ENCODE data around the gene AGAP1.

The AGAP1 gene

DNA sequence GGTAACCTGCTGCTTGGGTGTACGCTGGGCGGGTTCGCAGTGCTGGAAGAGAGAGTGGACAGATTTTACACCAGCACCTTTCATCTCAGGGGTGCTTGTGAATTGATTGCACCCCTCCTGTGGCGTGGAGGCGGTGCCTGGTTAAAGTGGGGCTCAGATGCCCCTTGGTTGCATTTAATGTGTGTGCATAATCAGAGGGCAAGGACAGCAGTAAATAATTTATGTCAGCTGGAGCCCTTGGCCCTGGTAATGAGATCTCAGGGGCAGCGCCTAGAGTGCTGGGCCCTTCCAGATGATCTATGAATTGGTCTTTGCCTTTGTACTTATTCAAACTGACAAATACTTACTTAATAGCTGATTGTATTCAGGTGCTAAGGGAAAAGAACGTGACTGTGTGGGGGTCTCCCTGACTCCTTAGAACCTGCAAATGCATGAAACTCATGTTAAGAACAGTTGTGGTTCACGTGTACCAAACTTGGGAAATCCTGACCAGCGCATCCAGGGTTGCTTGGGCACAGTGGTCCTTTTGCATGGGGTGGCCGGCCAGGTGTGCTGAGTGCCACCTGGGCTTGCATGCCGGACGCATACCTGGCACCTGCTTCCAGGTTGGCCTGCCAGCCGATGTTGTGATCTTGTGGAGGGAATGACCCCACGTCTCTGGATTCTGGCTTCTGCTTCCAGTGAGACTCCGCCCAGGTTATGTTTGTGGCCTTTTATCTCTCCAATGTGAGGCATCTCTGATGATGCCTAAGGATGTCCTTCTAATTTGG lies 118.5 kb downstream of the AGAP1 start:
- DNase-seq: peak; percentile 71

DNA sequence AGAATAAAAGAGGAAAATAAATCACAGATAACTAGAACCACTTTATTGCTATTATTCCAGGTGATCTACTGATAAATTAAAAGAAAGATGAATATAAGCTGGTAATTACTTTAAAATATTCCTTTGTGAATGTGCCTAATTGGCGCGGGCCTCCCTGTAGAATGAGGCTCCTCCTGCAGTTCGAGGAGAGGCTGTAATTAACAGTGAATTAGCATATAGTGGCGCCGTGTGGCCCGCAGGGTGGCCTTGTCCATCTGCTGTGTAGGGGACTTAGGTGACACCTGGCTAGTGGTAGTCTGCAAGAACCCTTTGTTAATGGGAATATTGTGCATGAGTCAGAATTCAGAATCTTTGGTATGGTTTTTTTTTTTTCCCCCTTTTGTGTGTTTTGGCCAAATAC lies 119.8 kb downstream of the AGAP1 start:
- DNase-seq: no peak

GRCh38 chr2:235614176-235614860 lies 120.5 kb downstream of the AGAP1 start:
- DNase-seq: peak; percentile 36

- peak; percentile 63 for DNase-seq
These were observed 121.3 kb downstream of the AGAP1 start for GRCh38 chr2:235614900-235615712.

DNA sequence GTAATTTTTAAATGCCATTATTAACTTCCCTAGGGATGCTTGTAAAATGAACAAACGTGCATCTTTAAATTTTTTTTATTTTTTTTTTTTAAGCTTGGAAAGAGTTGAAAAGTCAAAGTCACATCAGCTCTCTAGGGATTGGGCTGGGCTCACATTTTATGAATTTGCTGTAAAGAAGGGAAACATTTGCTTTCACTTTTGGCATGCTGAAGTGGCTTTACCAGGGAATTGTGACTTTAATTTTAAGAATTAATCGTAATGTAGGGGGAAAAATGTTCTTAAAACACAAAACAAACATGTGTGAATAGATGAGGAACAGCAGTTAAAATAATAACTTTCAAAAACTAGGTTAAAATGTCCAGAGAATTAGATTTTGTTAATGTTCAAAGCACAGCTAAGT lies 123.0 kb downstream of the AGAP1 start:
- peak; percentile 52 for DNase-seq

- DNase-seq: no peak
These were observed 124.2 kb downstream of the AGAP1 start for GRCh38 chr2:235618039-235618438.

- DNase-seq: no peak
These were observed 125.7 kb downstream of the AGAP1 start for GRCh38 chr2:235619544-235619943.

DNA sequence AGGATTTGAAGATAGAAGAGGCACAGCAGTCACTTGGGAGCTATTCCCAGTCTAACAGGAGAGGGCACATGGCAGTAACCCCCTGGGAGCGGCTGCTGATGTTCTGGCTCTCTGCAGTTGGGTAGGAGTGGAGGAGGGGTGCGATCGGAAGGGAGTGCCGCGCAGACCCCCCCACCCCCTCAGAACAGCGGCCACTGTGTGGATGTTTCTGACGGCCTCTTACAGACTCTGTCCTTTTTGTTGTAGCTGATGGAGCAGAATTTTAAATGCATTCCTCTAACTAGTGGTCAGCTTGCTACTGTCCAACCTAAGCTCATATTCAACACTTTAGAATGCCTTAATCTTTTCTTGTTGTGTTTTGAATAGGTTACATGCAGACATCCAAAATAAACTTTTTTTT lies 127.9 kb downstream of the AGAP1 start:
- DNase-seq: no peak

GRCh38 chr2:235623111-235623510 lies 129.3 kb downstream of the AGAP1 start:
- DNase-seq: no peak

DNA sequence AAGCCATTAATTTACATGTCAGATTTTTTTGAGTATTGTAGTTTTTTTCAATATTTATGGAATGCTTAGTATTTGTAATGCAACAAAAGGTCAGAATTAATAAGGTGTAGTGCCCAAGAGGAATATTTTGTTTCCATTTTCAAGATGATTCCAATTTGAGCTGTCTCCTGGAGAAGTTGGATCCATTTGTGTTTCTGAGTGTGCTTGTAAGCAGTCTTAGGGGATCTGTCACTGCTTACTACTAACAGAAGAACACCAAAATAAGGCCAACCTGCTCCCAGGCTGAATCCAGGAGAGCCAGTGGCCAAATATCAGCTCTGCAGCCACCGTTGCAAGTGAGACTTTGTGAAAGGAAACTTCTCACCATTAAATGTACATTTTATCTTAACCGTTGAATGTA lies 129.9 kb downstream of the AGAP1 start:
- DNase-seq: no peak

DNA sequence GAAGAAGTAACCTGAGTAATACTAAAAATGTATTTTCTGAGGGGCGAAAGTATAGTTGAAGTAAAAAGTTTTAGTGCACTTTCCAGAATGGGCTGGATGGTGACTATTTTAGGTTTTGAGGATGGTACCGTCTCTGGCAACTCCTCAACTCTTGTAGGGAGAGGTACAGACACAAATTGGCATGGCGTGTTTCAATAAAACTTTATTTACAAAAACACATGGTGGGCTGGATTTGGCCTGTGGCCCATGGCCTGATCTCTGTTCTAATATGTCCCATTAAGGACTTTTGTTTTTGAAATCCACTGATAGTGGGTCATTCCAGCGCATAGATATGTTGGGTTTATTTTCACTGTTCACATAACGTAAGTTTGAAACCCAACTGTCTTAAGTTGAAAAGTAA lies 132.8 kb downstream of the AGAP1 start:
- DNase-seq: no peak

GRCh38 chr2:235627682-235628081 lies 133.8 kb downstream of the AGAP1 start:
- DNase-seq: no peak

DNA sequence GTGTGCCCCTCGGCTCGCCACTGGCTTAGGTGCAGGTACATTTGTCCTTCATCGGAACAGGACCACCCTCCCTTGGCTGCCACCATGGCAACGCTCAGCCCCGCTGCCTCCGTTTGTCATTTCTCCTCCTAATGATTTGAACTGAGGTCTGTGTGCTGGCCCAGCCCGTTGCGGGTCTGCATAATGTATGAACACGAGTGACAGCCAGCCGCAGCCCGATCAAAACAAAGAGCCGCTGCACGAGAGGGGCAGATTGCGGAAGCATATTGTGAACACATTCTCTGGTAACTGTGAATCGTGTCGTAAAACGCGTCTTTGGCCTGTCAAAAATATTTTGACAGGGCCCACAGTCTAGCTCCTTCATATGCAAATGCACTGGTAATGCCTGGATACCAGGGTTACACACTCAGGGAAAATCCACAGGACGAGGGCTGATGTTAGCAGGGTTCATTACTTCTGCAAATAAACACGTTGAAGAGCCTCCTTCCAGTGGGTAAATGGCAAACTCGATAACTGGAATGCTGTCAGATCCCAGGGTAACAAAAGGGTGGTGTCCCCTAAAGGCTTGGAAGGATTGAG lies 137.0 kb downstream of the AGAP1 start:
- DNase-seq: peak; percentile 85

DNA sequence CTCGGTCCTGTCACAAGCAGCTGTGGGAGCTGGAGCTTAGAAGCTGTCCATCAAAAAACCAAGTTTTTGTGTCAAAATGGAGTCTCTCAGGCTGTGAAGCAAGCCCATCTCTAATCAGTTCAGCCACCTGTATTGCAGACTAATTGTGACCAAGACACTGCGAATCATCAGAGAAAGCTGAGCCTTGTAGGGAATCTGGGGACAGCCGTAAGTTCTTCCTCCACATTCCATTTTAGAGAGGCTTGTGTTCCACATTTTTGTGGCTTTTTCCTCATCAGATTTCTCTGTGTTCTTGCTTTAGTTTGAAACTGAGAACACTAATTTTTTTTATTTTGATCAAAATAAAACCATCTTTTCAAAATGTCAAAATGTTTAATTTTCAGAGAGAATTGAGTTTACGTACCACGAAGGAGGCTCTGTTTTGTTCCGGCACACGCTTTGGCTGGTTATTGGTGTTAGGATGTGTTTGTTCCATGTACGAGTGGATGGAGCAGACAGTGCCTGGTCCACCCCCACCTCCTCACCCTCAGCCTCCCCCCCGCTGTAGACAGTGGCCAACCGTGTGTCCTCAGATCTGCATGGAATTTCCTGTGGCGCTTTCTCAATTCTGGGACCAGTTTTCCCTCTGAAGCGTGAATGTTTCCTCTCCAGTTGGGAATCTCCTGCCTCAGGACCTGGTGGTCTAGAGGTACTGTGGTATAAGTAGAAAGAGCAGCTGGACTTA lies 140.8 kb downstream of the AGAP1 start:
- DNase-seq: no peak

DNA sequence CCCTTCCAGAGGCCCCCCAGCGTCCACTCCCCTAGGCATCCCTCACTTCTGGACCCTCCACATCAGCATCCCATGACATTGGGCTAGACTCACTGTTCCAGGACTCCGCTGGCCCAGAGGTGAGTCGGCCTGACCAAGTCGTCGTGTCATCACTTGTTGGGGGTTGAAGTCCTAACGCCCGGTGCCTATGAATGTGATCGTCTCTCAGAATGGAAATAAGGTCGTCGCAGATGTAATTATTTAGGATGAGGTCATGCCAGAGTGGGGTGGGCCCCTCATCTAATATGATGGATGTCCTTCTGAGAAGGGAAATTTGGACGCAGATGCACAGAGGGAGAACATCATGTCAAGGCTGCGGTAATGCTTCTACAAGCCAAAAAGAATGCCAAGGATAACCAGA lies 142.7 kb downstream of the AGAP1 start:
- DNase-seq: no peak

GRCh38 chr2:235637896-235638295 lies 144.1 kb downstream of the AGAP1 start:
- no peak for DNase-seq

DNA sequence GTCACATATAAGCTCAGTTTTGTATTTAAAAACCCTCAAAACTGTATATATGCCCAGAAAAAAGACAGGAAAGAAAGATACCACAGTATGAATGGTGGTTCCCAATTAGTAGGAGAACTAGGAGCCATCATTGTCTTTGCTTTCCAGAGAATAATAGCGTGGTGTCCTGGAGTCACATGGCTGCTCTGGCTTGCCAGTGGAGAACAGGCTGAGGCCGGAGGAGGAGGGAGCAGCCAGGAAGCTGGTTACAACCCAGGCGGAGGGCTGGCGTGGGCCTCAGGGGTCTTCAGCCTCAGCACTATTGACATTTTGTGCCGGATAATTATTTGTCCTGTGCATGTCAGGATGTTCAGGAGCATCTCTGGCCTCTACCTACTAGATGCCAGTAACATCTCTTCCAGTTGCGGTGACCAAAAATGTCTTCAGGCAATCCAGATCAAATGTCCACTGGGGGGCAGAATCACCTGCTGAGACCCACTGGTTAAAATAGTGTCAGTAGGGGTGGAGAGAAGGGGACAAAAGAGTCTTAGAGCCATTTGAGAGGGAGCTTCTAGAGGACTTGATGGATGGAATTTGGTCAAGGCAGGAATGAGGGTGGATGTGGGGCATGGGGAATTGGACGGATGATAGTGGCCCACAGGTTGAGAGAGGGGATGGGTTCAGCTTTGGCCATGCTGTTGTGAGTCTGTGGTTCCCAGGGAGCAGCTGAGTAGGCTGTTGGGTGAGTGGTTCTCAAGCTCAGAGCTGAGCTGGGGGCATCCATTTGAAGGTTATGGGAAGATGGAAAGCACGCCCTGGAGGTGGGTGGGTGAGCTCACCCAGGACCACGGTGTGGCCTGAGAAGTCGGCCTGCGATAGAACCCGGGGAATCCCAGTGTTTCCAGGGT lies 144.9 kb downstream of the AGAP1 start:
- DNase-seq: peak; percentile 23

DNA sequence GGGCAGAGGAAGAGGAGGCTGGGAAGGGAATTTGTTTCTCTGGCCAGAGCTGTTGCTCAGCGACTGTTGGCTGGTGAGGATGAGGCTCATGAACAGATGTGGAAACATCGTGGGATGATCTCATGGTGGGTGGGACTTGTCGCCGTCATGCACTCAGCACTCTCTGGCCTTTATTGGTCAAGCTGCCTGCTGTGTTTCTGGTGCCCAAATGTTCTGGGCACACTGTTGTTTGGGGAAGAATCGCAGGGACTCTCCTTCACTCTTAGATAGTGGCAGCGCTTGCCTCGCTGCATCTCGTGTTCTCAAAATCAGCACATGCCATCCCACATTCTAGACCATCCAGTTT lies 145.6 kb downstream of the AGAP1 start:
- no peak for DNase-seq

- DNase-seq: no peak
These were observed 146.0 kb downstream of the AGAP1 start for GRCh38 chr2:235639885-235640284.

- DNase-seq: no peak
These were observed 146.5 kb downstream of the AGAP1 start for GRCh38 chr2:235640377-235640776.

DNA sequence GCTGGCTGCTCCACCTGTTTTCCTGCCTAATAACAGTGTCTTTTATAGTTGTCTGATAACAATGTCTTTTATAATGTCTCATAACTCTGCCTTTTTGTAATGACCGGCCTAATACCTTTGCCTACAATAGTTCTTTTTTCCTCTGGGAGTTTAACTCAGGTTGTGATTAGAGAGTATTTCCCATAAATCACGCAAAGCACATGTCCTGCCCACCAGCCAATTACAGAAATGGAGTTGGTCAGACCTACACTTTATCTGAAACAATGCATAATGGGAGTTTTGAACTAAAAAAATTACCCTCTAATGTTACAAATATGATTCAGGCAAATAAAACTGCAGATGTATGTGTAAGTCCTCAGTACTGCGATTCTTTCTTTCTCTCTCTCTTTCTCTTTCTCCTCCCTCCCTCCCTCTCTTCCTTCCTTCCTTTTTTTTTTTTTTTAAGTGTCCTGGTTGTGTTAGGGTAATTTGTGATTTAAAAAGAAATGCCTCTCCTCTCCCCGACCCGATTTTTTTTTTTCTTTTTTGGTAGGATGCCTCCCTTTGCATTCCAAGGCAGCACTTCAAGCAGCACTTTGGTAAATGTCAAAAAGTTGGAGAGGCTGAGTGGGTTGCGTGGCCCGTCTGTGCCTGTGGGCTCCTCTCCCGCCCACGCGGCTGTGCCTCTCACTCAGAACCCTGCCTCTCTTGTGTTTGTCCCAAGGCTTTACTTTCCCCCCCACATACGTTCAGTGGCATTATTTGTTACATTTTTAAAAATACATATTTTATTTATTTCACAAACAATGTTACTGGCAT lies 147.3 kb downstream of the AGAP1 start:
- DNase-seq: no peak
